H9 (cell line): Measurements from ENCODE around the gene TRNP1. TPM values are rescaled to one million over a fixed set of nuclear protein-coding genes. Genes with fewer than 3 reads are reported as not detected.

Source experiments
- DNase-seq: peaks from one replicate; pipeline ENCODE4 v3.0.0-alpha.2; 2017
- H2AFZ ChIP-seq: one replicate; pipeline ENCODE4 v1.6.1; 2013; ENCODE audit warnings: mild to moderate bottlenecking, low read length, control low read depth, moderate library complexity
- H2AK5ac ChIP-seq: 2 replicates; pipeline ENCODE4 v1.6.1; 2013; ENCODE audit warnings: low read length, control low read depth, mixed read lengths; ENCODE audit not compliant: insufficient read length
- H2BK120ac ChIP-seq: one replicate; pipeline ENCODE4 v1.6.1; 2013; ENCODE audit warnings: low read depth, mild to moderate bottlenecking, low read length, control low read depth, inconsistent platforms; ENCODE audit not compliant: poor library complexity, severe bottlenecking
- H2BK12ac ChIP-seq: 2 replicates; pipeline ENCODE4 v1.6.1; 2013; ENCODE audit warnings: low read length, control low read depth, mixed read lengths, low read depth; ENCODE audit not compliant: insufficient read length
- H2BK15ac ChIP-seq: 2 replicates; pipeline ENCODE4 v1.6.1; 2013; ENCODE audit warnings: low read depth, low read length, control low read depth
- H2BK20ac ChIP-seq: one replicate; pipeline ENCODE4 v1.6.1; 2013; ENCODE audit warnings: low read depth, mild to moderate bottlenecking, low read length, control low read depth, inconsistent platforms; ENCODE audit not compliant: poor library complexity, severe bottlenecking
- H2BK5ac ChIP-seq: 2 replicates; pipeline ENCODE4 v1.6.1; 2013; ENCODE audit warnings: low read length, control low read depth, mixed read lengths; ENCODE audit not compliant: insufficient read length
- H3K14ac ChIP-seq: 2 replicates; pipeline ENCODE4 v1.6.1; 2013; ENCODE audit warnings: low read length, control low read depth; ENCODE audit not compliant: insufficient read depth
- H3K18ac ChIP-seq: 2 replicates; pipeline ENCODE4 v1.6.1; 2013; ENCODE audit warnings: low read depth, mild to moderate bottlenecking, mixed read lengths, low read length, control low read depth; ENCODE audit not compliant: insufficient read length
- H3K23ac ChIP-seq: 2 replicates; pipeline ENCODE4 v1.6.1; 2013; ENCODE audit warnings: low read length, control low read depth, mixed read lengths, low read depth; ENCODE audit not compliant: insufficient read length
- H3K23me2 ChIP-seq: 2 replicates; pipeline ENCODE4 v1.6.1; 2013; ENCODE audit warnings: low read depth, mild to moderate bottlenecking, mixed read lengths, low read length, control low read depth; ENCODE audit not compliant: insufficient read length, poor library complexity, severe bottlenecking
- H3K27ac ChIP-seq: 2 replicates; pipeline ENCODE4 v1.5.1; 2013; ENCODE audit warnings: low read length, control low read depth, mixed read lengths, low read depth; ENCODE audit not compliant: insufficient read length
- H3K27me3 ChIP-seq: 2 replicates; pipeline ENCODE4 v1.6.1; 2013; ENCODE audit warnings: low read length, control low read depth, inconsistent platforms; ENCODE audit not compliant: insufficient read depth
- H3K4ac ChIP-seq: 2 replicates; pipeline ENCODE4 v1.6.1; 2013; ENCODE audit warnings: low read depth, mild to moderate bottlenecking, control low read depth, inconsistent platforms, low read length, moderate library complexity
- H3K4me1 ChIP-seq: 2 replicates; pipeline ENCODE4 v1.6.1; 2013; ENCODE audit warnings: low read length, control low read depth, inconsistent platforms; ENCODE audit not compliant: insufficient read depth
- H3K4me2 ChIP-seq: 2 replicates; pipeline ENCODE4 v1.6.1; 2013; ENCODE audit warnings: low read length, control low read depth, mixed read lengths; ENCODE audit not compliant: insufficient read length, insufficient read depth
- H3K56ac ChIP-seq: 2 replicates; pipeline ENCODE4 v1.6.1; 2013; ENCODE audit warnings: low read depth, mild to moderate bottlenecking, mixed read lengths, low read length, control low read depth; ENCODE audit not compliant: insufficient read length
- H3K79me1 ChIP-seq: 2 replicates; pipeline ENCODE4 v1.6.1; 2013; ENCODE audit warnings: low read depth, mild to moderate bottlenecking, moderate library complexity, low read length, control low read depth, inconsistent platforms; ENCODE audit not compliant: insufficient read depth, poor library complexity, severe bottlenecking
- H3K79me2 ChIP-seq: 2 replicates; pipeline ENCODE4 v1.6.1; 2013; ENCODE audit warnings: low read length, control low read depth, inconsistent platforms; ENCODE audit not compliant: insufficient read depth
- H3K9ac ChIP-seq: 2 replicates; pipeline ENCODE4 v1.6.1; 2013; ENCODE audit warnings: low read length, control low read depth, mixed read lengths; ENCODE audit not compliant: insufficient read length; ENCODE audit errors: extremely low read depth
- H3K9me3 ChIP-seq: one replicate; pipeline ENCODE4 v1.6.1; 2013; ENCODE audit warnings: low read depth, low read length, inconsistent platforms; ENCODE audit not compliant: control insufficient read depth
- H3T11ph ChIP-seq: one replicate; pipeline ENCODE4 v1.6.1; 2013; ENCODE audit warnings: mild to moderate bottlenecking, low read length, control low read depth, inconsistent platforms
- H4K20me1 ChIP-seq: one replicate; pipeline ENCODE4 v1.6.1; 2013; ENCODE audit not compliant: control insufficient read depth, insufficient read length, insufficient read depth
- H4K5ac ChIP-seq: 2 replicates; pipeline ENCODE4 v1.6.1; 2013; ENCODE audit warnings: low read depth, mild to moderate bottlenecking, mixed read lengths, low read length, control low read depth; ENCODE audit not compliant: insufficient read length
- H4K8ac ChIP-seq: replicated peaks from 2 replicates; pipeline ENCODE4 v1.6.1; 2013; ENCODE audit warnings: low read length, control low read depth, mixed read lengths, low read depth; ENCODE audit not compliant: insufficient read length
- H4K91ac ChIP-seq: 2 replicates; pipeline ENCODE4 v1.6.1; 2013; ENCODE audit warnings: low read depth, mild to moderate bottlenecking, moderate library complexity, mixed read lengths, low read length, control low read depth; ENCODE audit not compliant: insufficient read length
- H3K27ac Mint-ChIP-seq, 3 experiments: 2 replicates in 2 of 3; 3 replicates in 1 of 3; pipeline ENCODE4 v1.8.0; 2020 to 2021; ENCODE audit warnings: mixed read lengths in 3 of 3, mild to moderate bottlenecking in 1 of 3, moderate library complexity in 1 of 3
- H3K27me3 Mint-ChIP-seq: 2 replicates; pipeline ENCODE4 v1.8.0; 2021; ENCODE audit warnings: low read depth, mild to moderate bottlenecking, moderate library complexity, mixed read lengths
- H3K36me3 Mint-ChIP-seq, 3 experiments: 2 replicates in 2 of 3; 3 replicates in 1 of 3; pipeline ENCODE4 v1.8.0; 2020 to 2021; ENCODE audit warnings: low read depth in 3 of 3, mixed read lengths in 3 of 3; ENCODE audit not compliant: insufficient read depth in 1 of 3
- H3K4me1 Mint-ChIP-seq, 2 experiments: 2 replicates each; pipeline ENCODE4 v1.8.0; 2020; ENCODE audit warnings: mixed read lengths in 2 of 2
- H3K4me3 Mint-ChIP-seq, 2 experiments: 2 replicates in 1 of 2; 3 replicates in 1 of 2; pipeline ENCODE4 v1.8.0; 2020 to 2021; ENCODE audit warnings: mild to moderate bottlenecking in 2 of 2, mixed read lengths in 2 of 2, moderate library complexity in 1 of 2
- H3K9me3 Mint-ChIP-seq, 2 experiments: 2 replicates in 1 of 2; 3 replicates in 1 of 2; pipeline ENCODE4 v1.8.0; 2020; ENCODE audit warnings: mild to moderate bottlenecking in 2 of 2, mixed read lengths in 2 of 2, moderate library complexity in 1 of 2
- WGBS: extraction: QIAGEN DNeasy Blood & Tissue Kit; methylation state at CpG from one replicate; pipeline ENCODE4 v1.1.7; 2013; ENCODE audit warnings: missing lambda C conversion rate, low lambda C conversion rate, mixed read lengths; ENCODE audit not compliant: insufficient read length; ENCODE audit errors: extremely low coverage; 5-methylcytosine and 5-hydroxymethylcytosine counted together
- total RNA-seq: library from RNA; stranded (reverse); gene quantifications from 2 replicates; pipeline ENCODE4 v1.2.1, GENCODE V29; 2021
- TF ChIP-seq, protein P1 (sequence below): fragments of 200-600 bp; sonication (generic); conservative IDR thresholded peaks from 3 replicates; pipeline ENCODE4 v1.8.0; 2021; ENCODE audit warnings: antibody characterized with exemption, mild to moderate bottlenecking

Gene TRNP1
- total RNA-seq, 1 experiment from 2014 or later: 39.0 TPM

DNA sequence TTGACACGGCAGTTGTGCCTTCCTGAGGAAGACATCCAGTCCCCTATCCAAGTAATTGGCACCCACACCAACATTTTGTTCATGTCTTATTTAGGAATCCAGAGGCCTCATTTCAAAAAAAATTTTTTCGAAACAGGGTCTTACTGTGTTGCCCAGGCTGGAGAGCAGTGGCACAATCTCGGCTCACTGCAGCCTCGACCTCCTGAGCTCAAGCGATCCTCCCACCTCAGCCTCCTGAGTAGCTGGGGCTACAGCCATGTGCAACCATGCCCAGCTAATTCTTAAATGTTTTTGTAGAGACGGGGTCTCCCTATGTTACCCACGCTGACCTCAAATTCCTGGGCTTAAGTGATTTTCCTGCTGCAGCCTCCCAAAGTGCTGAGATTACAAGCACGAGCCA lies 9.2 kb upstream of the TRNP1 start:
- Mint-ChIP-seq H3K27me3 (peaks cover 10% of the 10 kb centered on the region), H3K36me3 (no peaks in the 10 kb centered on the region)
- TF ChIP-seq, protein P1, sequence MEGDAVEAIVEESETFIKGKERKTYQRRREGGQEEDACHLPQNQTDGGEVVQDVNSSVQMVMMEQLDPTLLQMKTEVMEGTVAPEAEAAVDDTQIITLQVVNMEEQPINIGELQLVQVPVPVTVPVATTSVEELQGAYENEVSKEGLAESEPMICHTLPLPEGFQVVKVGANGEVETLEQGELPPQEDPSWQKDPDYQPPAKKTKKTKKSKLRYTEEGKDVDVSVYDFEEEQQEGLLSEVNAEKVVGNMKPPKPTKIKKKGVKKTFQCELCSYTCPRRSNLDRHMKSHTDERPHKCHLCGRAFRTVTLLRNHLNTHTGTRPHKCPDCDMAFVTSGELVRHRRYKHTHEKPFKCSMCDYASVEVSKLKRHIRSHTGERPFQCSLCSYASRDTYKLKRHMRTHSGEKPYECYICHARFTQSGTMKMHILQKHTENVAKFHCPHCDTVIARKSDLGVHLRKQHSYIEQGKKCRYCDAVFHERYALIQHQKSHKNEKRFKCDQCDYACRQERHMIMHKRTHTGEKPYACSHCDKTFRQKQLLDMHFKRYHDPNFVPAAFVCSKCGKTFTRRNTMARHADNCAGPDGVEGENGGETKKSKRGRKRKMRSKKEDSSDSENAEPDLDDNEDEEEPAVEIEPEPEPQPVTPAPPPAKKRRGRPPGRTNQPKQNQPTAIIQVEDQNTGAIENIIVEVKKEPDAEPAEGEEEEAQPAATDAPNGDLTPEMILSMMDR: no peak

More for the DNA sequence above, 9.2 kb upstream of the TRNP1 start:
- Histone ChIP-seq H3K18ac (no peak overlapping the region), H3K27ac (no peak overlapping the region), H4K91ac (no peak overlapping the region), H3K23ac (no peak overlapping the region), H3K23me2 (no peaks in the 10 kb centered on the region), H4K8ac (no peak overlapping the region), H2AFZ (no peak overlapping the region), H2BK120ac (no peak overlapping the region), H2BK5ac (no peak overlapping the region), H3K4me1 (no peaks in the 10 kb centered on the region), H4K20me1 (no peaks in the 10 kb centered on the region), H4K5ac (no peak overlapping the region), H3K14ac (no peak overlapping the region), H3K56ac (no peak overlapping the region), H3K27me3 (no peaks in the 10 kb centered on the region), H3K79me2 (no peaks in the 10 kb centered on the region), H3K4me2 (no peak overlapping the region), H3K79me1 (peaks cover 3% of the 10 kb centered on the region), H3K9ac (no peak overlapping the region), H2BK15ac (no peak overlapping the region), H2BK20ac (no peak overlapping the region), H3K4ac (no peak overlapping the region), H3T11ph (no peak overlapping the region), H2AK5ac (no peak overlapping the region), H3K9me3 (no peaks in the 10 kb centered on the region), H2BK12ac (no peak overlapping the region)
- Mint-ChIP-seq H3K9me3 (no peaks in the 10 kb centered on the region), H3K4me1 (0 out of 4 replicates have a peak, but pooled peaks cover 0 to 3% of the 10 kb centered on the region in 2 experiments), H3K4me3 (no peak overlapping the region), H3K27ac (no peak overlapping the region)
- WGBS: no CpG with 5 or more reads among the region's 8 CpGs
- no peak for DNase-seq
